ENCODE measurements around the gene CD274. TPM values are rescaled to one million over a fixed set of nuclear protein-coding genes. Genes with fewer than 3 reads are reported as not detected.

The CD274 gene
- total and polyA plus RNA-seq, 10 of the 15 experiments (the other 5 are each of a cell fraction or from before 2014, with no cell fraction given): 9.4 to 128 (median 24.6) TPM

- Histone ChIP-seq H4K20me1 (ENCODE audit: control insufficient read depth, insufficient read depth) (no peaks in the 10 kb centered on the region), H3K79me2 (ENCODE audit: control insufficient read depth, insufficient read depth, low read length) (no peaks in the 10 kb centered on the region), H3K27me3 (replicated peaks in 1 of 2; ENCODE audit: control insufficient read depth in 2 of 2, insufficient read depth in 2 of 2, low read length in 1 of 2) (no peaks in the 10 kb centered on the region), H3K27ac (ENCODE audit: control insufficient read depth, insufficient read depth) (no peak overlapping the region), H2AFZ (ENCODE audit: control insufficient read depth, low read depth, low read length) (no peak overlapping the region), H3K9ac (ENCODE audit: control insufficient read depth, insufficient read depth, low read length) (no peak overlapping the region), H3K4me3 (no peak overlapping the region), H3K4me1 (ENCODE audit: control insufficient read depth, insufficient read depth, low read length) (no peaks in the 10 kb centered on the region), H3K36me3 (ENCODE audit: control insufficient read depth in 2 of 2, insufficient read depth in 2 of 2, low read length in 1 of 2) (no peaks in the 10 kb centered on the region), H3K9me3 (replicated peaks; ENCODE audit: control insufficient read depth, insufficient read depth, low read length) (no peaks in the 10 kb centered on the region; the same call in 2 of the 3 replicates), H3K4me2 (ENCODE audit: control insufficient read depth, insufficient read depth) (no peak overlapping the region)
- no TSS peak for BruUV-seq (replicated peaks)
- TF ChIP-seq E2F4 (IDR thresholded peaks at IDR 0.05; ENCODE audit: low read depth, low read length) (no peak), CEBPZ (IDR thresholded peaks at IDR 0.05; ENCODE audit: low read depth, low read length) (no peak), RUNX3 (IDR thresholded peaks at IDR 0.05; ENCODE audit: low read length) (peak; percentile 35), NFYB (IDR thresholded peaks at IDR 0.05; ENCODE audit: insufficient read depth, low read depth, low read length) (no peak), GABPA (IDR thresholded peaks at IDR 0.05; ENCODE audit: low read depth) (no peak)
- no peak for FAIRE-seq
- ChIA-PET SMC1A (ENCODE audit: uncharacterized antibody, unreplicated experiment) (no interaction called here), POLR2A (interaction anchor here (0.6 kb wide), 1 partner anchor 15 kb away, joined by 4 read pairs; no protein-coding TSS in a partner anchor), RAD21 (ENCODE audit: unreplicated experiment) (no interaction called here), CTCF (interaction anchor here (1.1 kb wide), 1 partner anchor 9 kb away, joined by 5 read pairs; the partner anchor contains the start of gene PDCD1LG2)
- 94% methylated on average over 18 of the region's 18 CpGs for WGBS (ENCODE audit: insufficient coverage, insufficient replicate concordance, low lambda C conversion rate, missing lambda C conversion rate)
- in situ Hi-C loops (cut with MboI): no loop called here
- no peak for ATAC-seq
- intact Hi-C loops (cut with micrococcal nuclease; ENCODE audit: unreplicated experiment): no loop called here
- DNase-seq (ENCODE audit: low read depth, low spot score): no peak
Observed at GRCh38 chr9:5500441-5501235, 50.3 kb downstream of the CD274 start.

Data from GM12878 (cell line).